Measurements from ENCODE around the gene PLA2G6.

The PLA2G6 gene

GRCh38 chr22:38133331-38133730, 48.3 kb downstream of the PLA2G6 start:
- TF ChIP-seq POLR2AphosphoS5 (IDR thresholded peaks at IDR 0.05; ENCODE audit: low read depth, low read length) (no peak), SIN3A (IDR thresholded peaks at IDR 0.05; ENCODE audit: borderline replicate concordance, insufficient read depth, low read length) (no peak), REST (IDR thresholded peaks at IDR 0.05; ENCODE audit: insufficient read depth in 1 of 2, low read depth in 2 of 2, low read length in 2 of 2) (no peak), TAF1 (IDR thresholded peaks at IDR 0.05; ENCODE audit: borderline replicate concordance, insufficient read depth, low read length) (no peak), FOXP2 (optimal IDR thresholded peaks at IDR 0.05; ENCODE audit: borderline replicate concordance, extremely low read depth, extremely low read length, insufficient read depth) (no peak)

GRCh38 chr22:38132794-38133193, 48.8 kb downstream of the PLA2G6 start:
- TF ChIP-seq REST (IDR thresholded peaks at IDR 0.05; ENCODE audit: insufficient read depth in 1 of 2, low read depth in 2 of 2, low read length in 2 of 2), result no peak
- TF ChIP-seq FOXP2 (optimal IDR thresholded peaks at IDR 0.05; ENCODE audit: borderline replicate concordance, extremely low read depth, extremely low read length, insufficient read depth), result no peak
- no peak for TF ChIP-seq POLR2AphosphoS5 (IDR thresholded peaks at IDR 0.05; ENCODE audit: low read depth, low read length)
- no peak for TF ChIP-seq TAF1 (IDR thresholded peaks at IDR 0.05; ENCODE audit: borderline replicate concordance, insufficient read depth, low read length)
- TF ChIP-seq SIN3A (IDR thresholded peaks at IDR 0.05; ENCODE audit: borderline replicate concordance, insufficient read depth, low read length), result no peak

- TF ChIP-seq REST (IDR thresholded peaks at IDR 0.05; ENCODE audit: insufficient read depth in 1 of 2, low read depth in 2 of 2, low read length in 2 of 2) (no peak), FOXP2 (optimal IDR thresholded peaks at IDR 0.05; ENCODE audit: borderline replicate concordance, extremely low read depth, extremely low read length, insufficient read depth) (no peak), POLR2AphosphoS5 (IDR thresholded peaks at IDR 0.05; ENCODE audit: low read depth, low read length) (no peak), SIN3A (IDR thresholded peaks at IDR 0.05; ENCODE audit: borderline replicate concordance, insufficient read depth, low read length) (no peak), TAF1 (IDR thresholded peaks at IDR 0.05; ENCODE audit: borderline replicate concordance, insufficient read depth, low read length) (no peak)
Observed at GRCh38 chr22:38132136-38132535, 49.5 kb downstream of the PLA2G6 start.

- TF ChIP-seq FOXP2 (optimal IDR thresholded peaks at IDR 0.05; ENCODE audit: borderline replicate concordance, extremely low read depth, extremely low read length, insufficient read depth) (no peak), REST (IDR thresholded peaks at IDR 0.05; ENCODE audit: insufficient read depth in 1 of 2, low read depth in 2 of 2, low read length in 2 of 2) (no peak), SIN3A (IDR thresholded peaks at IDR 0.05; ENCODE audit: borderline replicate concordance, insufficient read depth, low read length) (no peak), POLR2AphosphoS5 (IDR thresholded peaks at IDR 0.05; ENCODE audit: low read depth, low read length) (no peak), TAF1 (IDR thresholded peaks at IDR 0.05; ENCODE audit: borderline replicate concordance, insufficient read depth, low read length) (no peak)
Observed at GRCh38 chr22:38131399-38131798, 50.2 kb downstream of the PLA2G6 start.

- TF ChIP-seq POLR2AphosphoS5 (IDR thresholded peaks at IDR 0.05; ENCODE audit: low read depth, low read length) (no peak), REST (IDR thresholded peaks at IDR 0.05; ENCODE audit: insufficient read depth in 1 of 2, low read depth in 2 of 2, low read length in 2 of 2) (no peak), SIN3A (IDR thresholded peaks at IDR 0.05; ENCODE audit: borderline replicate concordance, insufficient read depth, low read length) (no peak), FOXP2 (optimal IDR thresholded peaks at IDR 0.05; ENCODE audit: borderline replicate concordance, extremely low read depth, extremely low read length, insufficient read depth) (no peak), TAF1 (IDR thresholded peaks at IDR 0.05; ENCODE audit: borderline replicate concordance, insufficient read depth, low read length) (no peak)
Observed at GRCh38 chr22:38129856-38130255, 51.8 kb downstream of the PLA2G6 start.
